K562 (cell line): ENCODE results near the gene ASCC1. TPM values are rescaled to one million over a fixed set of nuclear protein-coding genes. Genes with fewer than 3 reads are reported as not detected.

Experiments used
- ATF3 ChIP-seq, 2 experiments: fragments of 450-650 bp in 1 of 2; sonication (generic) in 1 of 2; formaldehyde crosslinking in 1 of 2; IDR thresholded peaks in 1 of 2; conservative IDR thresholded peaks in 1 of 2; 2 replicates each; pipeline versions ENCODE4 v1.6.1 to v1.8.1; 2016 to 2023; ENCODE audit warnings: mild to moderate bottlenecking in 2 of 2, moderate library complexity in 2 of 2, inconsistent platforms in 1 of 2, missing genetic modification reagents in 1 of 2
- CBX3 ChIP-seq, 2 experiments: IDR thresholded peaks; 1 replicate in 1 of 2; 2 replicates in 1 of 2; pipeline ENCODE4 v1.6.1; 2012; ENCODE audit warnings: inconsistent platforms in 2 of 2, low read length in 2 of 2, borderline replicate concordance in 1 of 2, control low read depth in 1 of 2
- CREM ChIP-seq: IDR thresholded peaks from 2 replicates; pipeline ENCODE4 v1.6.1; 2014; ENCODE audit warnings: antibody characterized with exemption, low read depth
- CTCF ChIP-seq, 3 experiments: IDR thresholded peaks in 2 of 3; conservative IDR thresholded peaks in 1 of 3; 2 replicates each; pipeline ENCODE4 v1.5.1; 2011 to 2012; ENCODE audit warnings: low read length in 3 of 3, mild to moderate bottlenecking in 3 of 3, control low read depth in 2 of 3, improper control_type of control experiment in 1 of 3, inconsistent platforms in 1 of 3, low read depth in 1 of 3, mixed read lengths in 1 of 3, moderate library complexity in 1 of 3; ENCODE audit not compliant: insufficient read depth in 2 of 3
- E2F5 ChIP-seq: sonication (generic); formaldehyde crosslinking; IDR thresholded peaks from 2 replicates; pipeline ENCODE4 v1.8.0; 2022; ENCODE audit warnings: mild to moderate bottlenecking, missing genetic modification reagents
- FOSL1 ChIP-seq: fragments of 200-800 bp; sonication (Bioruptor generic); conservative IDR thresholded peaks from 2 replicates; pipeline ENCODE4 v1.6.1; 2016; ENCODE audit warnings: missing genetic modification characterization, missing compliant biosample characterization
- FOXM1 ChIP-seq, 2 experiments: fragments of 450-650 bp in 1 of 2; sonication (generic) in 1 of 2; formaldehyde crosslinking in 1 of 2; IDR thresholded peaks; 2 replicates each; pipeline versions ENCODE4 v1.6.1 to v1.9.0; 2017 to 2022; ENCODE audit warnings: low read depth in 2 of 2, mild to moderate bottlenecking in 2 of 2, missing genetic modification reagents in 1 of 2, moderate library complexity in 1 of 2
- GABPB1 ChIP-seq: sonication (generic); formaldehyde crosslinking; IDR thresholded peaks from 2 replicates; pipeline ENCODE4 v1.8.0; 2022; ENCODE audit warnings: mild to moderate bottlenecking, missing genetic modification reagents
- SLC30A9 ChIP-seq: fragments of 250-450 bp; sonication (Bioruptor Pico); IDR thresholded peaks from 2 replicates; pipeline ENCODE4 v1.8.0; 2022; ENCODE audit warnings: mild to moderate bottlenecking, moderate library complexity
- TEAD4 ChIP-seq, 2 experiments: sonication (generic) in 1 of 2; formaldehyde crosslinking in 1 of 2; IDR thresholded peaks; 2 replicates each; pipeline versions ENCODE4 v1.6.1 to v1.8.0; 2012 to 2022; ENCODE audit warnings: borderline replicate concordance in 1 of 2, inconsistent platforms in 1 of 2, low read length in 1 of 2, mild to moderate bottlenecking in 1 of 2, missing genetic modification reagents in 1 of 2
- ZFP91 ChIP-seq: sonication (generic); formaldehyde crosslinking; IDR thresholded peaks from 2 replicates; pipeline ENCODE4 v1.8.0; 2022; ENCODE audit warnings: mild to moderate bottlenecking, missing genetic modification reagents
- polyA plus RNA-seq, 8 experiments: library from polyadenylated mRNA; depleted of rRNA in 4 of 8; stranded (reverse) in 5 of 8; unstranded in 3 of 8; fragments of >200 nt; fragmentation: Nextera tagmentation in 2 of 8; fragmentation: Illumina TruSeq in 1 of 8; extraction: Ambion mirVana in 2 of 8; extraction: Trizol in 1 of 8; gene quantifications; 2 replicates each; pipeline versions ENCODE4 v1.2.1 to v1.2.3, GENCODE V29; 2011 to 2014; ENCODE audit warnings: inconsistent platforms in 1 of 8, missing spikeins in 1 of 8
- total RNA-seq, 7 experiments: library from RNA; depleted of rRNA in 6 of 7; stranded (reverse); fragments of >200 nt in 6 of 7; fragmentation: Illumina TruSeq in 2 of 7; extraction: Trizol in 2 of 7; gene quantifications; 2 replicates each; pipeline versions ENCODE4 v1.2.1 to v1.2.3, GENCODE V29; 2011 to 2021; ENCODE audit warnings: low replicate concordance in 1 of 7

The ASCC1 gene
- total and polyA plus RNA-seq, 9 of the 15 experiments (the other 6 are each of a cell fraction or from before 2014, with no cell fraction given), result 31.7 to 73.3 (median 52.8) TPM

- TF ChIP-seq ATF3 (IDR thresholded peaks at IDR 0.05), result peak; percentile 79
- TF ChIP-seq ATF3 (CRISPR knock-in tag; conservative IDR thresholded peaks at IDR 0.05), result peak; percentile 60; the same call in 1 of the 2 replicates
- 0 out of 2 replicates have a peak, but pooled peaks have one; percentile 37 for TF ChIP-seq E2F5 (CRISPR knock-in tag)
- 0 out of 2 replicates have a peak, but pooled peaks have one; percentile 21 for TF ChIP-seq FOSL1
- TF ChIP-seq TEAD4 (IDR thresholded peaks at IDR 0.05; ENCODE audit: low read length), result peak; percentile 44
- TF ChIP-seq TEAD4 (CRISPR knock-in tag; IDR thresholded peaks at IDR 0.05; ENCODE audit: borderline replicate concordance), result no peak
- peak; percentile 84 for TF ChIP-seq CREM
- TF ChIP-seq CBX3 (IDR thresholded peaks at IDR 0.05; ENCODE audit: borderline replicate concordance in 1 of 2, low read length in 2 of 2), result peak in 1 of 2 experiments; percentile 87; a peak in 2 of 3 replicates
- no peak; the same call in 1 of the 2 replicates for TF ChIP-seq FOXM1 (IDR thresholded peaks at IDR 0.05; ENCODE audit: low read depth)
- no peak for TF ChIP-seq FOXM1 (CRISPR knock-in tag; IDR thresholded peaks at IDR 0.05; ENCODE audit: low read depth)
- TF ChIP-seq ZFP91 (CRISPR knock-in tag), result 0 out of 2 replicates have a peak, but pooled peaks have one; percentile 14
- TF ChIP-seq CTCF (IDR thresholded peaks at IDR 0.05 in 2 of 3, conservative IDR thresholded peaks at IDR 0.05 in 1 of 3; ENCODE audit: insufficient read depth in 2 of 3, low read depth in 1 of 3, low read length in 3 of 3), result peak; percentile 100
- TF ChIP-seq GABPB1, result peak; percentile 55; the same call in 1 of the 2 replicates
- TF ChIP-seq SLC30A9 (CRISPR knock-in tag), result no peak
Measured at GRCh38 chr10:72048450-72049124, 167.5 kb downstream of the ASCC1 start (continued).
